ENCODE measurements around the gene ABCB6.
A peak's percentile ranks its signal among the peaks of the same experiment; 100 is the strongest.
"Not testable (repeated sequence)": the region's sequence is repeated elsewhere in the genome, so short reads cannot be mapped to it uniquely, and the experiment has no call there.

ABCB6 gene

DNA sequence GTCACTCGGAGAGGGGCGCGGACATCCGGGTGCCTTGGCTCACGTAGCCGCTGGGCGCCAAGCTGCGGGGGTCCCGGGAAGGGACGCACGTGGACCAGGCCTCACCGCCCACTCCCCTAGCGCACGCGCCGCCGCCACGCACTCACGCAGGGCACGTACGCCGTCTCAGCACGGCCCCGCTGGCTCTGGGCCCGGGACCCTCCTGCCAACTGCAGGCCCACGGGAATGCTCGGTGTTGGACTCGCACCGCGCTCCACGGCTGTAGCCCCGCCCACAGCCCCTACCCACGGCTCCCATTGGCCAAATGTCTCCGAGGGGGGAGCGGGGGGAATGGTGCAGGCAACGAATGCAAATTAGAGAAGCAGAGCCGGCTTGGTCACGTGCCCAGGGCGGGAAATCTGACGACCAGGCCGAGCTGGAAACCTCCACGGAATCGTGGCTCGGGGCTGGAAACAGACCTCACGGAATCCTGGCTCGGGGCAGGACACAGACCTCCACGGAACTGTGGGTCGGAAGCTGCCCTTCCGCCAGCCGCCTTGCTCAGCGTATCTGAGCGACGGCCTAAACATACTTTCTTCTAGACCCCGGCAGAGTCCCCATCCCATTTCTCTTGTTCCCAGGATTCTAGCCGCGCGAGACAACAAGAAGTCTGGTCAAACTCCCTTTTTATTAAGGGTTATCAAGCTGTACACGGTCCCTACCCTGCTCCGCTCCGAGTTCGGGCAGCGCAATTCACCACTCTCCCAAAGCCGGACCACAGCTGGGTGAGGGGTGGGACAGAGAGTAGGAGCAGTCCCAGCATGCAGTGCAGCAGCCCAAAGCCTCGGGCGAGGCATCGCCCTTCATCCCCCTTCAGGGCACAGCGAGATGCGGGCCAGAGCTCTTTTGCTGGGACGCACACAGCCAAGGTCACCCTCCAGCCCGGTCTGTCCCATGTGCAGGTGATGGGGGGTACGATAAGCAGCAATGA, at the start of gene ABCB6:
Gene ABCB6, minus strand, starts transcription at position 227 of the 970 bp plus-strand sequence. CDS start 285 bp downstream, outside the sequence.
- DNase-seq, result peak; percentile 38 to 83

DNA sequence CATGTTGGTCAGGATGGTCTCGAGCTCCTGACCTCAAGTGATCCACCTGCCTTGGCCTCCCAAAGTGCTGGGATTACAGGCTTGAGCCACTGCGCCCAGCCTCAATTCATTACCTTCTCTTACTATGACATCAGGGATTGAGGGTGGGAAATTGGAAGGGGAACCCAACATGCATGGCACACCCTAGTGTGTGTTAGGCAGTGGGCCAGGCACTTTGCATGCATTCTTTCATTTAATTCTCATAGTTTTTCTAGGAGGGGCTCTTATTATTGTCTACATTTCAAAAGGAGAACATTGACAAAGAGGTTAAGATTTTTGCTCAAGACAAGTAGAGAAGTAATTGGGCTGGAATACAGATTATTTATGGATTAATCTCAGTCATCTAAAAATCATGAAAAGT, 49.5 kb upstream of the ABCB6 start:
- DNase-seq, result no peak

GRCh38 chr2:219266886-219267285, 48.1 kb upstream of the ABCB6 start:
- no peak for DNase-seq

- DNase-seq, result no peak
Observed at GRCh38 chr2:219266232-219266631, 47.5 kb upstream of the ABCB6 start.

DNA sequence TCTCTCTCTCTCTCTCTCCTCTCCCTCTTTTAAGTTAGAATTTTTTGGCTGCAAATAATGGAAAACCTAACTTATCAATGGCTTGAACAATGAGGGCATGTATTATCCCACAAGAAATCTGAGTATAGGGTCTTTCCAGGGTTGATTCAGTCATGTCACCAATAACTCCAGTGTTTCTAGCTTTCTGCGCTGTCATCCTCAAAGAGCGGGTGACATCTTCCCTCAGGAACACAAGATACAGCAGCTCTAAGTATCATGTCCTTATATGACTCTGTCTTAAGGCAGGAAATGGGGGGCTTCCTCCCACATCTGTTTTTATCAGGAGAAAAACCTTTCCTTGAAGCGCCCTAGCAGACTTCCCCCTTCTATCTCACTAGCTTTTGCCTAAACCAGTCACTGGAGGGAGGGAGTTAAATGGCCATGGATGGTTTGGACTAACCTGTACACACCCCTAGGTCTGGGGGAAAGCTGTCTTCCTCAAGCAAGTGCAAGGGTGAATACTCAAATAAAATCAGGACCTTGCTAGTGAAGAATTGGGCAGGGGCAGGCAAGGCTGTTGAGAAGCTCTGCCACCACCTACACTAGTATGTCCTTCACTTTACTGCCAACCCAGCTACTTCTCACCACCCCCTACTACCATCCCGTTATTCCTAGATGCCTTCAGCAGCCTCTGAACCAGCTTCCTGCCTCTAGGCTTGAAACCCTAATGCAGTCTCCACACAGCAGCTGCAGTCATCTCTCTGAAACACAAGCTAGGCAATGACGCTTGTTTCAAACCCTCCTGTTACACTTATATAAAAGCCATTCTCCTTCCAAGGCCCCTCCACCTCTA, 42.5 kb upstream of the ABCB6 start:
- DNase-seq, result no peak

- DNase-seq, result not testable (repeated sequence)
Observed at GRCh38 chr2:219258942-219259341, 40.2 kb upstream of the ABCB6 start.

GRCh38 chr2:219254590-219255201, 35.9 kb upstream of the ABCB6 start:
- DNase-seq, result no peak

GRCh38 chr2:219253753-219254589, 35.2 kb upstream of the ABCB6 start, which contains the start of gene TUBA4A:
TUBA4A (minus strand) TSS chr2:219253918; CDS start chr2:219253858, 60 bp downstream.
- DNase-seq, result peak; percentile 29 to 46

GRCh38 chr2:219252900-219253752, 34.4 kb upstream of the ABCB6 start, which contains the start of gene TUBA4B:
TUBA4B (plus strand) TSS chr2:219253243; CDS start chr2:219253408, 165 bp downstream.
- no peak for DNase-seq

GRCh38 chr2:219252570-219252899, 33.8 kb upstream of the ABCB6 start:
- no peak for DNase-seq

GRCh38 chr2:219252084-219252483, 33.3 kb upstream of the ABCB6 start:
- no peak for DNase-seq

GRCh38 chr2:219251656-219252055, 32.9 kb upstream of the ABCB6 start:
- no peak for DNase-seq

DNA sequence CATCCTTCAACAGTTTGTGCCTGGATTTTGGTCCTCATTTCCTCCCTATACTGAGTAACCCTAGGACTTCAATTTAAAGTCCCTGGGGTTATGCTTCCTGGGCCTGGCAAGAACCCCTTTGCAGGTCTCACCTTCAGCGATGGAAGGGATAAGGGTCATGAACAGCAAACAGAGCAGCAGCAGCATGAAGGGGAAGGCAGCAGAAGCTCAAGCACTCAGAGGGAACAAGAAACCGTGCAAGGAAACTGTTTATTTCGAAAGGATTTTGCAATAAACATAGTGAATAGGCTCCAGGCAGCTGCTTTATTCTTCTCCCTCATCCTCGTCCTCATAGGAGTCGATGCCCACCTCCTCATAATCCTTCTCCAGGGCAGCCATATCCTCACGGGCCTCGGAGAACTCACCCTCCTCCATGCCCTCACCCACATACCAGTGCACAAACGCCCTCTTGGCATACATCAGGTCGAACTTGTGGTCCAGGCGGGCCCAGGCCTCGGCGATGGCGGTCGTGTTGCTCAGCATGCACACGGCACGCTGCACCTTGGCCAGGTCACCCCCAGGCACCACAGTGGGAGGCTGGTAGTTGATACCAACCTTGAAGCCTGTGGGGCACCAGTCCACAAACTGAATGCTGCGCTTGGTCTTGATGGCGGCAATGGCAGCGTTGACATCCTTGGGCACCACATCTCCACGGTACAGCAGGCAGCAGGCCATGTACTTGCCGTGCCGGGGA, 31.5 kb upstream of the ABCB6 start:
- no peak for DNase-seq

DNA sequence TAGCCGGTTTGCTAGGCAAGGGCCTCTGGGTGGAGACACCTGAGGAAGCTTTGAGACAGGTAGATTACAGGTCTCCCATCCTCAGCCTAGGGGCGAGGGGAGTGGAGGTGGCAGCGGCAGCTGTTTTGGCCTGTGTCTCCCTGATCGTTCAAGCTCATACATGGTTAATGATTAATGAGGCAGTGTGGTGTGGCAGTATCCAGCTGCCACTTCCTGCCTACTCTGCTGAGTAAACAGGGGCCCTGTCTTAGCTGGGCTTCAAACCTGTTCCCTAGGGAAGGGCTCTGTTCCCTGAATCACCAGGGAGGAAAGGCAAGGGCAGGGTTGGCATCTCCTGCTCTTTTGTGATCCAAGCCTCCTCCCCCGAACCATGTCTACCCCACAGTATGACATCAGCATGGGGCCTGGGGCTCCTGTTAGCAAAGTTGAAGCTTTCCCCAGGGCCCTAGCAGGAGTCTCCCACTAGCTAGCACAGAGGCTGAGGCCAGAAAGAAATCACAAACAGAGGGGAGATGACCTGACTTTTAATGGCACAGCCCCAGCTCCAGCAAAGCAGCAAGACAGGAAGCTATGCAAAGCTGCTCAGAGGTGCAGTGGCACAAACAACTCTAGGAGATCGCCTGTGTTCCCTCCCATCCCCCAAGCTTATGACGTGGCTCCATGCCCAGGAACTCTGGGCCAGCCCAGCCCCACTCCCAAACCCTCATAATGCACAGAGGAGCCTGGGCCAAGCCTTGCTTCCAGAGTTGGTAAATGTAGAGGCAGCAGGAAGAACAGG, 30.6 kb upstream of the ABCB6 start:
- no peak for DNase-seq

GRCh38 chr2:219248845-219249202, 30.1 kb upstream of the ABCB6 start:
- no peak for DNase-seq

GRCh38 chr2:219247678-219248642, 29.2 kb upstream of the ABCB6 start:
- DNase-seq, result no peak

- no peak for DNase-seq
Observed at GRCh38 chr2:219246559-219246958, 27.8 kb upstream of the ABCB6 start.

DNA sequence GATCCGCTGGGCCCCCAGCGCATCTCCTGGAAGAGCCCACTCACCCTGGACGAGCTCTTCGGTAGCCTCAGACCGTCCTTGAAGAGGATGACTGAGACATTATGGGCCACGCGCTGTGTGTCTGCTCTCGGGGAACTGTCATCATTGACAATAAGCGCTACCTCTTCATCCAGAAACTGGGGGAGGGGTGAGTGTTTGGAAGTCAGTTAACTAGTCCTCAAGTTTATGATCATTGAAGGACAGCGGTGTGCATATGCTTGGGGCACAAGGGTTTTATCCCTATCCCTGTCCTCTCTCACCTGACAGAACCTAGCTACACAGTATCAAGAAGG, 27.1 kb upstream of the ABCB6 start:
- DNase-seq, result no peak

Data from NCI-H187 (cell line).